Skeletal muscle satellite cell (primary cell): ENCODE results near the gene TSNAX. TPM values are rescaled to one million over a fixed set of nuclear protein-coding genes. Genes with fewer than 3 reads are reported as not detected.
A peak's percentile ranks its signal among the peaks of the same experiment; 100 is the strongest.

Experiments
- H3K27me3 ChIP-seq: 2 replicates; pipeline ENCODE4 v1.7.0; 2013; ENCODE audit warnings: low read length; ENCODE audit not compliant: control insufficient read depth, insufficient read depth
- H3K36me3 ChIP-seq: 2 replicates; pipeline ENCODE4 v1.7.0; 2013; ENCODE audit warnings: mild to moderate bottlenecking, control low read depth, low read length; ENCODE audit not compliant: insufficient read depth
- H3K4me1 ChIP-seq: 2 replicates; pipeline ENCODE4 v1.7.0; 2013; ENCODE audit warnings: low read length; ENCODE audit not compliant: control insufficient read depth, insufficient read depth
- H3K4me2 ChIP-seq: 2 replicates; pipeline ENCODE4 v1.7.0; 2013; ENCODE audit warnings: mild to moderate bottlenecking, low read length
- H3K4me3 ChIP-seq: 2 replicates; pipeline ENCODE4 v1.7.0; 2013; ENCODE audit warnings: low read length
- H3K9ac ChIP-seq: 2 replicates; pipeline ENCODE4 v1.7.0; 2013; ENCODE audit warnings: mild to moderate bottlenecking, low read depth, low read length, moderate library complexity
- H3K9me3 ChIP-seq: replicated peaks from 2 replicates; pipeline ENCODE4 v1.7.0; 2013; ENCODE audit warnings: mild to moderate bottlenecking, control low read depth, low read length
- total RNA-seq: library from RNA; depleted of rRNA; stranded (reverse); fragments of >200 nt; gene quantifications from 2 replicates; pipeline ENCODE4 v1.2.3, GENCODE V29; 2012; rRNA removed

TSNAX gene, protein sequence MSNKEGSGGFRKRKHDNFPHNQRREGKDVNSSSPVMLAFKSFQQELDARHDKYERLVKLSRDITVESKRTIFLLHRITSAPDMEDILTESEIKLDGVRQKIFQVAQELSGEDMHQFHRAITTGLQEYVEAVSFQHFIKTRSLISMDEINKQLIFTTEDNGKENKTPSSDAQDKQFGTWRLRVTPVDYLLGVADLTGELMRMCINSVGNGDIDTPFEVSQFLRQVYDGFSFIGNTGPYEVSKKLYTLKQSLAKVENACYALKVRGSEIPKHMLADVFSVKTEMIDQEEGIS
- total RNA-seq: 33.0 and 37.5 TPM in 2 replicates

GRCh38 chr1:231528172-231529029 is at the start of gene TSNAX:
Gene TSNAX, plus strand, starts transcription at chr1:231528669. Its CDS starts 142 bp downstream, at chr1:231528811.
- Histone ChIP-seq H3K36me3 (peaks cover 5% of the 10 kb centered on the region), H3K9ac (peak within 1 kb of the TSS; percentile 99), H3K4me2 (peak within 1 kb of the TSS; percentile 89), H3K27me3 (no peaks in the 10 kb centered on the region), H3K4me1 (peaks cover 14% of the 10 kb centered on the region), H3K4me3 (peak within 1 kb of the TSS; percentile 99), H3K9me3 (no peaks in the 10 kb centered on the region)

- no peaks in the 10 kb centered on the region for H3K27me3 ChIP-seq
- H3K36me3 ChIP-seq: no peaks in the 10 kb centered on the region
- no peak overlapping the region for H3K9ac ChIP-seq
- H3K4me1 ChIP-seq: no peaks in the 10 kb centered on the region
- no peak overlapping the region for H3K4me2 ChIP-seq
- no peak overlapping the region for H3K4me3 ChIP-seq
- H3K9me3 ChIP-seq: no peaks in the 10 kb centered on the region
These were observed 49.7 kb upstream of the TSNAX start for GRCh38 chr1:231478811-231479210.

DNA sequence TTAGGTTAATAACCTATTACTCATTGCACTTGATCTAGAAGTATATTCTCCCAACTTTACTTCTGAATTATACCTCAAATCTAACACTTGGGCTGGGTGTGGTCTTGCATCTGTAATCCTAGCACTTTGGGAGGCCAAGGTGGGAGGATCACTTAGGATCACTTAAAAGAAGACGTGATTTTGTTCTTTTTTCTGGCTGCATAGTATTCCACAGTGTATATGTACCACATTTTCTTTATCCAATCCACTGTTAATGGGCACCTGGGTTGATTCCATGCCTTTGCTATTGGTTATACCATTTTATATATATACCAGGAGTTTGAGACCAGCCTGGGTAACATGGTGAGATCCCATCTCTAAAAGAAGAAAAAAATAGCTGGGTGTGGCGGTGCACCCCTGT is 48.5 kb upstream of the TSNAX start:
- Histone ChIP-seq H3K4me3 (no peak overlapping the region), H3K9ac (no peak overlapping the region), H3K9me3 (no peaks in the 10 kb centered on the region), H3K27me3 (no peaks in the 10 kb centered on the region), H3K36me3 (no peaks in the 10 kb centered on the region), H3K4me1 (no peaks in the 10 kb centered on the region), H3K4me2 (no peak overlapping the region)

DNA sequence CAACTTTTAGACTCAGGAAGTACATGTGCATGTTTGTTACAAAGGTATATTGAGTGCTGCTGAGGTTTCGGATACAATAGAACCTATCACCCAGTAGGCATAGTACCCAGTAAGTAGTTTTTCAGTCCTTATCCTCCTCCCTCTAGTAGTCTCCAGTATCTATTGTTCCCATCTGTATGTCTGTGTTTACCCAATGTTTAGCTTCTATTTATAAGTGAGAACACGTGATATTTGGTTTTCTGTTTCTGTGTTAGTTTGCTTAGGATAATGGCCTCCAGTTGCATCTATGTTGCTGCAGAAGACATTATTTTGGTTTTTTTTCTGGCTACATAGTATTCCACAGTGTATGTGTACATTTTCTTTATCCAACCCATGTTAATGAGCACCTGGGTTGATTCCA is 47.2 kb upstream of the TSNAX start:
- Histone ChIP-seq H3K4me1 (no peaks in the 10 kb centered on the region), H3K4me3 (no peak overlapping the region), H3K27me3 (no peaks in the 10 kb centered on the region), H3K9ac (no peak overlapping the region), H3K36me3 (no peaks in the 10 kb centered on the region), H3K9me3 (no peaks in the 10 kb centered on the region), H3K4me2 (no peak overlapping the region)

DNA sequence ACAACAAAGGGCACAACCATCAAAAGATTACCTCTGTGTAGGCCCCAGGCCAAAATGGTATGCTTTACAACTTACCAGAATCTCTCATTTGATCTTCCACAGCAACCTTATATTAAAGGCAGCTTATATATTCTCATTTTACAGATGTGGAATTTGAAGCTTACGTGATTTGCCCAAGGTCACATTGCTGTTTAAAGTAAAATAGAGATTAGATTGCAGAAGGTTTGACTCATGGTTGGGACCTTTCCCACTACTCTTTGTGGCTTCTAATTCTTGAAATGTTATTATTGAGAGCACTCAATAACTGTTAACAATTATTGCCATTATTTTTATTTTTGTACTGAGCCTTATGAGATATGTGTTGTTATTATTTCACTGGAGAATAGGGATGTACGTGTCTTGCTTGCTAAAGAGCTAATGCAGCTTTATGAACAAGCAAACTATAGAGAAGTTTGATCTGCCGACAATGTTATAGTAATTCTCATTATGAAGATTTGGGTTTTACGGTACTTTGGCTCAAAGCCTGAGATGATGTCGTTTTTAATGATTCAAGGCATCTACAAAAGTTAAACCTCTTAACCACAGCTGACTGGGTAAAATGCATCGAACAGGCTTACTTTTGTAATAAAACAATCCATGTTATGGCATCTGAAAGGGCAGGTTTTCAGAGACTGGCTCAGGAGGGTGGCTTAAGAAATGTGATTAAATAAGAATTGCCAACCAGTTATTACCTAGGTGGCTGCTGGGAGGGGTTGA is 43.3 kb upstream of the TSNAX start:
- H3K9ac ChIP-seq: no peak overlapping the region
- no peak overlapping the region for H3K4me2 ChIP-seq
- no peak overlapping the region for H3K4me3 ChIP-seq
- no peaks in the 10 kb centered on the region for H3K27me3 ChIP-seq
- H3K36me3 ChIP-seq: no peaks in the 10 kb centered on the region
- H3K4me1 ChIP-seq: no peaks in the 10 kb centered on the region
- H3K9me3 ChIP-seq: no peaks in the 10 kb centered on the region

DNA sequence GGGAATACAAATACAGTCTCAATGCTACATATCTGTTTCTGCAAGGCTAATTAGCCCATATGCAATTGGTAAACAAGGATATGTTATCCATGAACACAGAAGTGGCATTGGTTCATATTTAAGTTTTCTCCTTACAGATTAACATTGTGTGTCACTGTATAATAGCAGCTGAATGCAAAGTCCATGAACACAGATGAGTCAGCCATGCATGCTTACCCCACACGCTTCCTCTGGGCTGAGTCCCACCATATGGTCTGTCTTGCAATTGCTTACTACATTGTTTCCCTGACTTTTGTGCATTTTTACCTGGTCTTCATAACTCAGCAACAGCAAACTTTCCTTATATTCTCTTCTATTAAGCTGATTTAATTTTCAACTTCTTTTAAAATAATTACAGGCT is 41.5 kb upstream of the TSNAX start:
- Histone ChIP-seq H3K9ac (no peak overlapping the region), H3K9me3 (no peaks in the 10 kb centered on the region), H3K27me3 (no peaks in the 10 kb centered on the region), H3K36me3 (no peaks in the 10 kb centered on the region), H3K4me2 (no peak overlapping the region), H3K4me3 (no peak overlapping the region), H3K4me1 (no peaks in the 10 kb centered on the region)

GRCh38 chr1:231487910-231488309 is 40.6 kb upstream of the TSNAX start:
- H3K9ac ChIP-seq: no peak overlapping the region
- H3K36me3 ChIP-seq: no peaks in the 10 kb centered on the region
- H3K9me3 ChIP-seq: no peaks in the 10 kb centered on the region
- H3K27me3 ChIP-seq: no peaks in the 10 kb centered on the region
- H3K4me3 ChIP-seq: no peak overlapping the region
- H3K4me1 ChIP-seq: no peaks in the 10 kb centered on the region
- H3K4me2 ChIP-seq: no peak overlapping the region

DNA sequence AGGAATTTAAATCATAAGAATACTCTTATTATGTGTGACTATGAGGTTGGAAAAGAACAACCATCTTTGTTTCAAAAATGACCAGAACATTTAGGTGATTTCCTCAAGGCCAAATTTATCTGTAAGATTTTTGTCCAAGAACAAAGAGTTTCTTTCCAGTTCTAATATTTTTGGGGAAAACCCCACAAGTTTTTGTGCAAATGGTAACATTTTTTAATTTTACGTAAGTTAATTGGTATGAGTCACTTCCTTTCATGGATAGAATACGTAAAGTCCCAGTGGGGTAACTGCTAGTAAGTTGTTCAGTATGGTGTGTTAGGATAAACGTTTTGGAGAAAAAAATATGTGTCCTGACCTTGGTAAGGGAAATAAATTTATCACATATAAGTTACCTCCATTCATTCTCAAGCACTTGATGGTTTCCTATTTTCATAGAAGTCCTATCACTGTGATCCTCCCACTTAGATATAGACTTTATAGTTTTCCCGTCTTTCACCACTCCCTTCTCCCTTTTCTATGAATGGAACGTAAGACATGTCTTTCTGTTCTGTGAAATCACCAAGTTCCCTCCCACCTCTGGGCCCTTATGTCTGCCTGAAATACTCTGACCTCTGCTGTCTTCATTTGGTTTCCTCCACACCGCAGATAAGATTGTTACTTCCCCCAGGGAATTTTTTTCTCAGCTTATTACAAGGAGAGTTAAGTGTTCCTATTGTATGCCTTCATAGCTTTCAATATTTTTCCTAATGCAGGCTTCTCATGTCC is 34.9 kb upstream of the TSNAX start:
- Histone ChIP-seq H3K9me3 (no peaks in the 10 kb centered on the region), H3K9ac (no peak overlapping the region), H3K4me2 (no peak overlapping the region), H3K4me1 (peaks cover 6% of the 10 kb centered on the region), H3K27me3 (no peaks in the 10 kb centered on the region), H3K4me3 (no peak overlapping the region), H3K36me3 (no peaks in the 10 kb centered on the region)

DNA sequence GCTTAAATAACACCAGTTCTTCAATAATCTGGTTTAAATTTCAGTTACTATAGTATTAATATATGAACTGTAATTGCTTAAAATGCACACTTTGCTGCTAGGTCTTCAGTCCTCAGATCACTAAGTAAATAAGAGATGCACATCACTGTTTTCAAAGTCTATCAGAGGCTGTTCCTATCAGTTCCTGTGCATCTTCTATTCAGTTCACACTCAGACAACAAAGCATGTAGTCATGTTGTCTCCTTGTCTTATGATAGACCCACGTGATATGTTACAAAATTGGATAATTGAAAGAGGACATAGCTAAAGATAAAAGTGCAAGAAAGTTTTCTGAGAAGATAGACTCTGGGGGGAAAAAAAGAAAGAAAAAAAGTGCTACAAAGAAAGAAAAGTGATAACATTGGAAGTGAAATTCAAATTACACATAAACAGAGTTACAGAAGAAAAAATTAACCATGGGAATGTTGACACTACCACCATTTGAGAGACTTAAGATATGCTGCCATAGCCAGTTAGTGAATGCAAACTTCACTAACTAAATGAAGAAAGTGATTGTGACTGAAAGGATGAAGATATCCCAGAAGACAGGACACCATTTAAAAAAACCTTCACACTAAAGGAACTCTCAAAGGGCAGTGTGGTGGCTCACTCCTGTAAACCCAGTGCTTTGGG is 33.9 kb upstream of the TSNAX start:
- no peak overlapping the region for H3K4me3 ChIP-seq
- H3K36me3 ChIP-seq: no peaks in the 10 kb centered on the region

GRCh38 chr1:231497629-231498152 is 30.8 kb upstream of the TSNAX start:
- H3K36me3 ChIP-seq: no peaks in the 10 kb centered on the region
- no peak overlapping the region for H3K4me3 ChIP-seq
- no peak overlapping the region for H3K9ac ChIP-seq
- peaks cover 6% of the 10 kb centered on the region for H3K4me1 ChIP-seq
- H3K4me2 ChIP-seq: no peak overlapping the region
- peaks cover 4% of the 10 kb centered on the region for H3K9me3 ChIP-seq
- no peaks in the 10 kb centered on the region for H3K27me3 ChIP-seq

More for the DNA sequence above, 33.9 kb upstream of the TSNAX start:
- H3K27me3 ChIP-seq: no peaks in the 10 kb centered on the region
- no peak overlapping the region for H3K9ac ChIP-seq
- H3K4me1 ChIP-seq: peaks cover 6% of the 10 kb centered on the region
- H3K9me3 ChIP-seq: peaks cover 4% of the 10 kb centered on the region
- H3K4me2 ChIP-seq: no peak overlapping the region
